HG03139 (cell line): ENCODE measurements around the gene MTOR.
"Not testable (repeated sequence)": the region's sequence is repeated elsewhere in the genome, so short reads cannot be mapped to it uniquely, and the experiment has no call there.

Source experiments
- ATAC-seq: cut with Tn5 transposase; IDR thresholded peaks from one replicate; pipeline ENCODE4 v1.9.1; 2021; ENCODE audit not compliant: unreplicated experiment

MTOR gene

DNA sequence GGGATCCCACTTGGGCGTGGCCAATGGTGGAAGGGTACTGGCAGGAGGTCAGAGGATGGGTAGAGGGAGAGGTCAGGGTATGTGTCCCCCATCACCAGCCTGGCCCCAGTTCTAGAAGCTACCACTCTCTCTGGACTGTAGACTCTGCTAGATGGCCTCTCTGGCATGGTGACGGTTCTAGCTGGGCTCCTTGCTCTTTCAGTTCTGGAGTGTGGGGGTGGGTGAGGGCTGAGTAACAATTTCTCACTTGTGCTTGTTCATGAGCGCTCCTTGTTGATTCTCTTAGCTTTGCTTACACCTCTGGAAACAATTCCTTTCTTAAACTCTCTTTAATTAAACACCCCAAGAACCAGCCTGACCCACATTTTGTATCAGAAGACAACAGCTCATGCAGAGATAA is 137.4 kb downstream of the MTOR start:
- ATAC-seq = no peak

DNA sequence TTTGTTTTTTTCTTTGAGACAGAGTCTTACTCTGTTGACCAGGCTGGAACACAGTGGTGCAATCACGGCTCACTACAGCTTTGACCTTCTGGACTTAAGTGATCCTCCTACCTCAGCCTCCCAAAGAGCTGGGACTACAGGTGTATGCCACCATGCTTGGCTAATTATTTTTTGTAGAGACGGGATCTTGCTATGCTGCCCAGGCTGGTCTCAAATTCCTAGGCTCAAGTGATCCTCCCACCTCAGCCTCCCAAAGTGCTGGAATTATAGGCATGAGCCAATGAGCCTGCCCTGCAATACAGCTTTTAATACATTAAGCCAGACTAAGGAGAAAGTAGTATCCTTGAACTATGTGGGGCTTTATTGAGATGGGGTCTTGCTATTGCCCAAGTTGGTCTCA is 146.0 kb downstream of the MTOR start:
- no peak for ATAC-seq

DNA sequence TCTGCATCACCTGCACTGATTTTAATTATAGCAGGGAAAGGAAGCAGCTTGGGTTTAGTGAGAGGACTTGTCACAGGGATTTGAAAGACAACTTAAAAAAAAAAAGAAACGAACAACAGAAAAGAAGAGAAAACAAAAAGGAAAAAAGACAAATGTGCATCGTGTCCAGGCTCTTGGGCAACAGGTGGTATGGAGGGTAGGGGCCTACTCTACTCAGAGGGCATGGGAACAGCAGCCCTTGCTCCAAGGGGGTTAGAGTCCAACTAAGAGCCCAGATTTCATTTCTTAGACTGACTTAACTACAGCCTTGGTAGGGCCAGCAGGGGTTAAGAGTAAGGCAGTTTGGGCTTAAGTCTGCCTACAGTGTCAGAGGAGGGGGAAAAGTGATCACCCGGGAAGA is 147.4 kb downstream of the MTOR start:
- no peak for ATAC-seq

DNA sequence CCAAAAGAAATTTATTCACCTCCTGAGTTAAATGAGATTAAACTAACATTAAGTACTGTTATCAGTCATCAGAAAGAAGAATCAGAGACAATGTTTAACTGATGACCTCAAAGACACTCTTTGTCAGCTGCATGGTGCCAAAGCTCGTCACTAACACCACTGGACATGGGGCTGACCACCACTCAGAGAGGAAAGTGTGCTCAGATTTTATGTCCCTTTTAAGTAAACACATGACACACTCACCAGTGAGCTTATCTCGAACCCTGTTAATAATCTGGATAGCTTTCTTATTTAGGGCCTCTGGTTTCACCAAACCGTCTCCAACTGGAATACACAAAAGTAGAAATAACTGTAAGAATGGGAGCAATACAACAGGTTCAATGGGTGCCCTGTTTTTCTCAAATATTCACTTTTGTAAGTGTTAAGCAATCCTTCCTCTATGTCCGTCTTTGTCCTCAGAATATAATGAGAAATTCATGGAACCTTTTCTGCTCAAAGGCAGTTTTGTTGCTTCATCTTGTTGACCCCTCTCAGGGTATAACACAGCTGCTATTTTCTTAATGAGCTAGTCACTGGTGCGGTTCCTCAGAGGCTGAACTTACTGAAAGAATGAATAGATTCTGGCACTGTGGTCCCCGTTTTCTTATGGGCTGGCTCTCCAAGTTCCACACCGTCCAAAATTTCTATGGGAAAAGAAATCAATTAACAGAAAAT is 153.1 kb downstream of the MTOR start:
- ATAC-seq = no peak

DNA sequence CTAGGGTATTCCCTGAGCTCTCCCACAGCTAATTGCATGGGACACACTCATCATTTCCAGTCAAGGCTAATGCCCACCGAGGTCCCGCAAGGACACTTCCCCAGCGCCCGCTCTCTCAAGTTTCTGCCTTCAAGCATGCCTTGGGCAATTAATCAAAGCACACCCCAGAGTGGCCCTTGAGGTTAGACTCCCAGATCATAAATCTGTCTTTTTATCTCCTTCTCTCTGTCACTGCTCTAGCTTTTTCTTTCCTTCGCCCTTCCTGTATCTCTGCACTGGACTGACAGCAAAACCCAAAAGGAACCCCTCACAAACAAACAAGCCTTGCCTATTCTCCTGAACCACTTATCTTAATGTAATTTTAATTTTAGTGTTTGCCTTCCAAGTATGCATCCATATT is 154.8 kb downstream of the MTOR start:
- no peak for ATAC-seq

DNA sequence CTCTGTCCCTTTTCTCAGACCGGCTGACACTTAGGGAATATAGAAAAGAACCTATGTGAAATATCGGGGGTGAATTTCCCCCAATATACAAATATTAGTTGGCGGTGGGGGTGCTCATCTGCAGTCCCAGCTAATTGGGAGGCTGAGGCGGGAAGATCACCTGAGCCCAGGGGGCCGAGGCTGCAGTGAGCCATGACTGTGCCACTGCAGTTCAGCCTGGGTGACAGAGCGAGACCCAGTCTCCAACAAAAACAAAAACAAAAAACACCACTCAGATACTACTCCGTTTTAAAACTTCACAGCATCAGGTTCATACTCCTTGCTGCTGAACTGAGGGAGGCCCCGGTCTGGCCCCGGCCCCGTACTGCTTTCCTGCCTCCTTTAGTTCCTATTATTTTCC is 156.8 kb downstream of the MTOR start:
- ATAC-seq = no peak

DNA sequence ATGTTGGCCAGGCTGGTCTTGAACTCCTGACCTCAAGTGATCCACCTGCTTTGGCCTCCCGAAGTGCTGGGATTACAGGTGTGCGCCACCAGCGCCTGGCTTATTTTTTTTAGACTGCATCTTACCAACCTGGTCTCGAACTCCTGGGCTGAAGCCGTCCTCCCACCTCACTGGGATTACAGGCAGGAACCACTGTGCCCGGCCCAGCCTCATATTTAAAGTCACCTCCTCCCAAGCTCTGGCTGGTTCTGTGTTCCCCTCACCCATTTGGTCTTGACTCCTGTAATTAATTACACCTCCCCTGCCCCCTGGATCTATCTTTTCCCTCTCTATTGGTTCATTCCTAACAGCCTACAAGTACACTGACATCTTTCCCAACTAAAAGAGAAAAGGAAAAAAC is 161.0 kb downstream of the MTOR start:
- ATAC-seq = no peak

DNA sequence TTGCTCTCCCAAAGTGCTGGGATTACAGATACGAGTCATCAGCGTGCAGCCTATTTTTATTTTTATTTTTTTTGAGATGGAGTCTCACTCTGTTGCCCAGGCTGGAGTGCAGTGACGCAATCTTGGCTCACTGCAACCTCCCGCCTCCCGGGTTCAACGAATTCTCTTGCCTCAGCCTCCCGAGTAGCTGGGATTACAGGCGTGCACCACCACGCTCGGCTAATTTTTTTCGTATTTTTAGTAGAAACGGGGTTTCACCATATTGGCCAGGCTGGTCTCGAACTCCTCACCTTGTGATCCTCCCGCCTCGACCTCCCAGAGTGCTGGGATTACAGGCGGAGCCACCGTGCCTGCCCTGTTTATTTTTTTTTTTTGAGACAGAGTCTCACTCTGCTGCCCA is 161.5 kb downstream of the MTOR start:
- not testable (repeated sequence) for ATAC-seq

DNA sequence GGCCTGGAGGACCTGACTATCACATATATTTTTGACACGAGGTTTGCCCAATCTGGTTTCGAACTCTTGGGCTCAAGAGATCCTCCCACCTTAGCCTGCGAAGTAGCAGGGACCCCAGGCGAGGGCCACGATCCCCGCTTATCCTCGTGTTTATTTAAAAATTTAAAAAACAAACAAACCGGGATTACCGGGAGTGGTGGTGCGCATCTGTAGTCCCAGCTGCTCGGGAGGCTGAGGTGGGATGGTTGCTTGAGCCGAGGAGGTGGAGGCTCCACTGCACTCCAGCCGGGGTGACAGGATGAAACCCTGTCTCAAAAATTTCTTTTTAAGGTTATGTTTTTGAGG is 162.2 kb downstream of the MTOR start:
- no peak for ATAC-seq

DNA sequence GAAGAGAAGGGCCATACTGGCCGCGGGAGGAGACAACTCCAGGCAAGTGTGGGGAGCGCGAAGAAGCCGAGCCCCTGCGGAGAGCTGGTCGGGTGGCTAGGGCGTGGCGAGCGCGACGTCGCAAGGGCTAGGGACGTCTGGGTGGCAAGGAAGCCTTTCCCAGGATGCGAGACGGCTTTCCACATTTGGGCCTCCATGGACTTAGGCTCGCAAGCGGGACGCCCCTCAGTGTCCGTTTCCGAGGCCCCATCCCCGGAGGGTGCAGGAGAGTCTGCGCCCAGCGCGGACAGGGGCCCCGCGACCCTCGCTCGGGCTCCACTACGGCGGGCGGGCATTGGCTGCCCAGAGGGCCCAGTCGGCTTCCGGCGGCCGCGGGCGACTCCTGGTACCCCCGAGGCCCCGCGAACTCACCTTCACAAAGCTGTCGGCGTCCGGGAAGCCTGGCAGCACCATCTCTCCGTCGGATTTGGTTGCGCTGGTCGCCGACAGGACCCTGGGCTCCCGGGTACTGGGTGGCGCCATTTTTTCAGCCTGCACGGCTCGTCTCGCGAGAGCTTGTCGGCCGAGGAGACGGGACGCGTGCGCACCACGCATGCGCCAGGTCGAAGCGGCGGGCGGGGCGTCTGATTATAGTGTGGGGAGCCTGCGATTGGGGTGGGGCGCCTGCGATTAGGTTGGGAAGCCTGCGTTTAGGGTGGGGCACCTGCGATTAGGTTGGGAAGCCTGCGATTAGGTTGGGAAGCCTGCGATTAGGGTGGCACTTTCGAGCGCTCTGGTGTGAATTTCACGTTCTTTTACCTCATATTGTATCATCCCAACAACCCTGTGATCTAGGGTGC is 162.8 kb downstream of the MTOR start, which contains the start of gene EXOSC10:
Gene EXOSC10, minus strand, starts transcription at position 560 of the 839 bp plus-strand sequence. Its CDS starts 38 bp downstream, at position 522.
- peak; percentile 87 for ATAC-seq

DNA sequence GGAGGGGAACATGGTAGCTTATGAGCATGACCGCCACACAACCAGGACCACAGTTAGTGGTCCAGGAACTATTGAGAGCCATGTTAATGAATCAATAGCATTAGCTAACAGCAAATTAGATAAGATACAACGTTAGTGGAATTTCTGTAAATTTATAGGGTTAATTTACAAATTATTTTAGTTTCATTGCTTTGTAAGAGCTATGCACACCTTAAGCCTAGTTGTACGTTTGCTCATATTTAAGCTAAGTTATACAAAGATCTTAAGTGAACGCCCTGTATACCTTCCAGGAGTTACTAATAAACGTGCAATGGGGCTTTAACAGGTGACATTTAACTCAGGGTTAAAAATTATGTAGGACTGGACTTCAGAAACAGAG is 163.4 kb downstream of the MTOR start:
- no peak for ATAC-seq

DNA sequence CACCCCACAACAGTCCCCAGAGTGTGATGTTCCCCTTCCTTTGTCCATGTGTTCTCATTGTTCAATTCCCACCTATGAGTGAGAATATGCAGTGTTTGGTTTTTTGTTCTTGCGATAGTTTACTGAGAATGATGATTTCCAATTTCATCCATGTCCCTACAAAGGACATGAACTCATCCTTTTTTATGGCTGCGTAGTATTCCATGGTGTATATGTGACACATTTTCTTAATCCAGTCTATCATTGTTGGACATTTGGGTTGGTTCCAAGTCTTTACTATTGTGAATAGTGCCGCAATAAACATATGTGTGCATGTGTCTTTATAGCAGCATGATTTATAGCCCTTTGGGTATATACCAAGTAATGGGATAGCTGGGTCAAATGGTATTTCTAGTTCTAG is 178.6 kb downstream of the MTOR start:
- ATAC-seq = not testable (repeated sequence)

DNA sequence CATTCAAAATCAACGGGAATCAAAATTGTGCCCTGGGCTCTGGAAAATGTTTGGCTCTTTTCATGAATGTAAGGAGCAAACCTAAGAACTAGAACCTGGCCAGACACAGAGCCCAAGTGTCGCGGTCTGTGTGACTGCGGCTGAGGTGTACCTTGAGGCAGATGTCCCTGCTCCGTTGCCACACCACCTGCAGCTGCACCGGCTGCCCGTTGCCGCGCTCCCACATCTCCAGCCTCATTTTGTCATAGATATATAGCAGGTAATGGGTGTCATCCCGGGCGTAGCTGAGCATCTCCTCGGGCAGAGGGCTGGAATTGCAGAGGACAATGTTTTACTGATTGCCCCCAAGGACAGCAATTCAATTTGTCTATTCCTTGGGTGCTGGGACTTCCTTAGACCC is 181.4 kb downstream of the MTOR start:
- no peak for ATAC-seq

DNA sequence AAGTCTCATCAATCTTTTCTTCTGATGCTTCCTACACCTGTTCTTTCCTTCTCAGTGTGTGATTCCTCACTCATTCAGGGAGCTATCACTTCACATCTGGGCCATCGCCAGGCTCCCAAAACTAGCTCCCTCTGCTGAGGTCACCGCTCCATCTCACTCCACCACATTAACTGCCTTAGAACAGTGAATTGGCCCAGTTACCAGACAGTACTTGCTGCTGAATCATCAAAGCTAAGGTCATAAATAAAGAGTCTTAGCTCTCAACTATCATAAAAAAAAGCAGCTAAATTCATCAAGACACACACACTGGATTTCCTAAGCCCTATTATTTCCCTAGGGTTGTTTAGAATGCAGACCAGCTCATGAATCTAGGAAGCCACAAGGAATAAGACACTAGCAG is 183.7 kb downstream of the MTOR start:
- no peak for ATAC-seq

DNA sequence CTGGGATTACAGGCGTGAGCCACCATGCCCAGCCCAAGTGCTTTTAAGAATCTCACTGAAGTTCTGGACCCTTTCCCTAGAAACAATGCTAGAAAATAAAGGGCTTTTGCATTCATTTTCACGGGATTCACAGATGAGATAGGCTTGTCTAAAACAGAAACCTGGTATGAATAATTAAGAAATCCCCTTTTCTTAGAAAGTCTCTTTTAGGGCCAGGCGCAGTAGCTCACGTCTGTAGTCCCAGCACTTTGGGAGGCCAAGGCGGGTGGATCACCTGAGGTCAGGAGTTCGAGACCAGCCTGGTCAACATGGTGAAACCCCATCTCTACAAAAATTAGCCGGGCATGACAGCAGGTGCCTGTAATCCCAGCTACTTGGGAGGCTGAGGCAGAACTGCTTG is 189.0 kb downstream of the MTOR start:
- not testable (repeated sequence) for ATAC-seq

DNA sequence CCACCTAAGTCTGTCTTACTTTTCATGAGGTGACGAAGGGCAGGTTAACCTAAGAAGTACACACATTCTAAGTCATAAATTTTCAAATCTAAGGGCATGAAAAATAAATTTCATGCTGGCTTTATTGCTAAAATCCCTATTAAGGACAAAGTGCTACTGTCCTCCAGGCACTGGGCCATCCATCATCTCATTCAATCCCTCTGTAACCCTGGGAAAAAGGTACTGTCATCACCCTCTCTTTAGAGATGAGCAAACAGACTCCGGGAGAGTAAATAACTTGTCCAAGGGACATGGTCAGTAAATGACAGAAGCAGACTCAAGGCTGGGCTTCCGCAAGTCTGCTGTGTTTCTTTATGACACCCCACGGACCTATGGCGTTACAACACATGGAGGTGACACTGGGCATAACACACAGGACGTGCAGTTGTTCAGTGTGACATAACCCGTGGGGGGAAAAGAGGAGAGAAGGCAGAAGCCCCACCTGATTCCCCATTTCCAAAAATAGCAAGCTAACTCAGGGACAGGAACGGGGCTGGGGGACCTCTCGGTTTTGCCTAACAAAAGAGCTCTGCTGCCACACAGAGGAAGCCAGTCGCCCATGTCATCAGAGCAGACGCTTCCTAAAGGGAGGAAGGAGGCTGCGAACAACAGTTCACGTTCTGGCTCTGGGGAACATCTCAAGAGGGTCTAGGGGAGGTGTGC is 190.0 kb downstream of the MTOR start:
- no peak for ATAC-seq

DNA sequence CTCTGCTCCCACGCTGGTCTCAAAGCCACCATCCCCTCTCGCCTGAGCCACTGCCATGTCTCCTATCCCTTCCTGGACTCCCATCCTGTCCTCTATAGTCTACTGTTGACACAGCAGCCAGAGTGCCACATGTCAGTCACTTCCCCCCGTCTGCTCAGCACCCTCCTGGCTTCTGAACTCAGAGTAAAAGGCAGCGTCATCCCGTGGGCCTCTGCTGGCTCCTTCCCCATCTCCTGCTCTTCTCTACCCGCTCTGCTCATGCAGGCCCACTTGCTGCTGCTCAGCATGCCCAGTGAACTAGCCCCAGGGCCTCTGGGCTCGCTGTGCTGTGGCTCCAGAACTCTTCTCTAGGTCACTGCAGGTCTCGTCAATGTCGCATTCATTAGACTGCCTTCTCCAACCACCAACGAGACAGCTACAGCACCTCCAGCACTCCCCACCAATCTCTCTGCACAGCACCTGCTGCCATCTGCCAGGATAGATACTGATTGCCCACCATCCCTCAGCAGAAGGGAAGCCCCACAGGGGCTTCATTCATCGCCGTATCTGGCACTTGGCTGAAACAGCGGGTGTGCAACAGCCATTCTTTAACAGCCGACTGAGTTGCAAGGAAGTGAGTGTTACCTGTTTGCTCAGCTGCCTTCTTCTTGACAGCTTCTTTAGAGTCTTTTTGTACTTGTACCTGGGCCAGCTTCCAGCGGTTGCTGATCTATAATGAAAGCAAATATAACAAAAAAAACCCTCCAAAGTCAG is 190.7 kb downstream of the MTOR start:
- ATAC-seq = no peak

DNA sequence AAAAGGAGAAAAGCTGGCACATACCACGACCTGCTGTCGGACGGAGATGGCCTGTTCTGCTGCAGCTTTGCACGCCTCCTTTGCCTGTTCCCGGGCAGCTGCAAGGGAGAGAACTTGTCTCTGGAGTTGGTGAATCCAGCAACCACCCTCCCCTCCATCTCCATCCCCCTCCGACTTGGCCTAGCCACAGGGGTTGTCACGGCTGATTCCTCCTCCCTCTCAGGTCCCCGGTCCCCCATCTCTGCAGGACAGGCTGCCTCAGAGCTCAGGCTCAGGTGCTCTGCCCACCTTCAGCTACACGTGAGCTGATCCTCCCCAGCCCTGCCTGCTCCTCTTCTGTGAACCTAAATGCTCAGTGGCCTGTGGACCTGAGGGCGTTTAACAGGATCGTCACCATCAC is 191.5 kb downstream of the MTOR start:
- no peak for ATAC-seq

DNA sequence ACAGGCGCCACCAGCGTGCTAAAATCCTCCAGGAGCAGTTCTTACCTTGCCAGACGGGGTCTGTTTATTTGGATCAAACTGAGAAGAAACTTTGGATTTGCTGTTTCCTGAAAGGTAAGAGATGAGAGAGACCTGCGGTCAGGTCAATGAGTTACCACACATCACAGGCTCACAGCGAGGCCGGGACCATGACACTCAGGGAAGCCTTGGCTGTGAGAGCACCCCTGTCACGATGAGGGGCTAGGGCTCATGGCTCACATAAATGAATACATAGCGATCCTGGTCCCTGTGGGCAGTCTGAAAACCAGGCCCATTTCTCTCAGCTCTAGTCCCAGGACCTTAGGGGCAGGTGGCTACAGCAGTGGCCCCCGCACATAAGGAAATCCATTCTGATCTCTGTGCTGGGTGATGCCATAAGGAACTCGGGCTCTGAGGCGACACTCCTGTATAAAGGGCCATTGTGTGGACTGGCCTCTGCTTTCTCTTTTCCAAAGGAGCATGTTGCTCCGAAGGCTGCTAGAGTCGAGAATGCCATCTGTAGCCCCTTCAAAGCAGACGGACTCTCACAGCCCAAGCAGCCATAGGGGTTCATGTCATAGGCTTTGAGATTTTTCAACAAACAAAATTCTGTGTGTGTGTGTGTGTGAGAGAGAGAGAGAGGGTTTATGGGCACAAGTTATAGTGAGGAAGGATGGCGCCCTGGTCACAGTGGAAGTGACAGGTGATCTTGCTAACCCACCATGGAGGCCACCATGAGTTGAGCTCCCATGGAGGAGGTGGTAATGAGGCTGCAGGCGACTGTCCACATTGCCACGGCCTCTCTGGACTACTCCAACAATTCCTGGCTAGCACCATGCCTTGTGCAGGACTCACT is 193.5 kb downstream of the MTOR start:
- ATAC-seq = no peak
